WTC11 (cell line): ENCODE data around the gene PGLYRP2.

Source experiments
- CREB1 ChIP-seq: sonication (generic); formaldehyde crosslinking; IDR thresholded peaks from 2 replicates; pipeline ENCODE4 v1.8.0; 2023; ENCODE audit warnings: mild to moderate bottlenecking, missing genetic modification reagents
- ESRRA ChIP-seq: sonication (generic); formaldehyde crosslinking; IDR thresholded peaks from 2 replicates; pipeline ENCODE4 v1.8.1; 2022; ENCODE audit warnings: mild to moderate bottlenecking, missing genetic modification reagents, borderline replicate concordance
- SP1 ChIP-seq: sonication (generic); formaldehyde crosslinking; conservative IDR thresholded peaks from 2 replicates; pipeline ENCODE4 v1.8.1; 2022; ENCODE audit warnings: missing genetic modification reagents
- TCF7 ChIP-seq: sonication (generic); formaldehyde crosslinking; IDR thresholded peaks from 2 replicates; pipeline ENCODE4 v1.8.0; 2022; ENCODE audit warnings: mild to moderate bottlenecking, low read depth, missing genetic modification reagents, moderate library complexity
- ZNF423 ChIP-seq: fragments of 250-450 bp; sonication (Bioruptor Pico); IDR thresholded peaks from 2 replicates; pipeline ENCODE4 v2.1.2; 2022; ENCODE audit warnings: mild to moderate bottlenecking, moderate library complexity
- TF ChIP-seq, protein P1 (sequence below): fragments of 200-600 bp; IDR thresholded peaks from 2 replicates; pipeline ENCODE4 v1.8.0; 2022; ENCODE audit warnings: antibody characterized with exemption
- TF ChIP-seq, protein P2 (sequence below): fragments of 250-450 bp; sonication (Bioruptor Pico); IDR thresholded peaks from 2 replicates; pipeline ENCODE4 v2.1.2; 2022; ENCODE audit warnings: mild to moderate bottlenecking, moderate library complexity
- TF ChIP-seq, protein P3 (sequence below): sonication (generic); formaldehyde crosslinking; IDR thresholded peaks from 2 replicates; pipeline ENCODE4 v1.8.0; 2022; ENCODE audit warnings: mild to moderate bottlenecking, missing genetic modification reagents
- TF ChIP-seq, protein P4 (sequence below): sonication (generic); formaldehyde crosslinking; IDR thresholded peaks from 2 replicates; pipeline ENCODE4 v1.8.0; 2022; ENCODE audit warnings: mild to moderate bottlenecking, missing genetic modification reagents

DNA sequence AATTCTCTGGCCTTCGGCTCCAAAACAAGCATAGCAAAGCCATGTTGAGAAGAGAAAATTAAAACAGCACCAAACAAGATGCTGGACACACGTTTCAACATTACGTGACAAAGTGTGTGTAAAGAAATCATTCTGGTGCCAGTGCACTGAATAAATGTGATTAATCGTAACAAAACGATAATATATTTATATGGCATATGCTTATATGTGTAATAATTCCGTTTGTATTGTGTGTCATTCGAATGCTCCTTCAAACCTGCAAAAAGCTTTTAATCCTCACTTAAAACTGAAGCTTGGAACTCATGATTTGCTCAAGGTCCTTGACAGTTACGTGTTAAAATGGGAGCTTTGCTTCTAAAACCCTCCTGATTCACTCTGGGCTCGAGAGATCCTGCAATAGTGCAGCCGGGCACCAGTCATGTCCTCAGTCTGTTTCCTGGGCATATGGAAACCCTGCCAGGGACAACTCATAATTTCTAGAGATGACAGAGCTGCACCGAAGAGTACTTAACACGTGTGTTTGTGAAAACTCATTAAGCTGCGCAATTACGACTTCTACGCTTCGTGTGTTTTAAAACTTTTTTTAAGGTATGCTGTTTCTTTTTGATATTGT lies 59.8 kb downstream of the PGLYRP2 start:
- TF ChIP-seq TCF7 (CRISPR knock-in tag) (no peak), ESRRA (CRISPR knock-in tag) (no peak), SP1 (CRISPR knock-in tag) (no peak), CREB1 (CRISPR knock-in tag) (no peak), ZNF423 (CRISPR knock-in tag) (no peak)
- TF ChIP-seq, protein P1, sequence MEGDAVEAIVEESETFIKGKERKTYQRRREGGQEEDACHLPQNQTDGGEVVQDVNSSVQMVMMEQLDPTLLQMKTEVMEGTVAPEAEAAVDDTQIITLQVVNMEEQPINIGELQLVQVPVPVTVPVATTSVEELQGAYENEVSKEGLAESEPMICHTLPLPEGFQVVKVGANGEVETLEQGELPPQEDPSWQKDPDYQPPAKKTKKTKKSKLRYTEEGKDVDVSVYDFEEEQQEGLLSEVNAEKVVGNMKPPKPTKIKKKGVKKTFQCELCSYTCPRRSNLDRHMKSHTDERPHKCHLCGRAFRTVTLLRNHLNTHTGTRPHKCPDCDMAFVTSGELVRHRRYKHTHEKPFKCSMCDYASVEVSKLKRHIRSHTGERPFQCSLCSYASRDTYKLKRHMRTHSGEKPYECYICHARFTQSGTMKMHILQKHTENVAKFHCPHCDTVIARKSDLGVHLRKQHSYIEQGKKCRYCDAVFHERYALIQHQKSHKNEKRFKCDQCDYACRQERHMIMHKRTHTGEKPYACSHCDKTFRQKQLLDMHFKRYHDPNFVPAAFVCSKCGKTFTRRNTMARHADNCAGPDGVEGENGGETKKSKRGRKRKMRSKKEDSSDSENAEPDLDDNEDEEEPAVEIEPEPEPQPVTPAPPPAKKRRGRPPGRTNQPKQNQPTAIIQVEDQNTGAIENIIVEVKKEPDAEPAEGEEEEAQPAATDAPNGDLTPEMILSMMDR: no peak
- TF ChIP-seq, protein P2, sequence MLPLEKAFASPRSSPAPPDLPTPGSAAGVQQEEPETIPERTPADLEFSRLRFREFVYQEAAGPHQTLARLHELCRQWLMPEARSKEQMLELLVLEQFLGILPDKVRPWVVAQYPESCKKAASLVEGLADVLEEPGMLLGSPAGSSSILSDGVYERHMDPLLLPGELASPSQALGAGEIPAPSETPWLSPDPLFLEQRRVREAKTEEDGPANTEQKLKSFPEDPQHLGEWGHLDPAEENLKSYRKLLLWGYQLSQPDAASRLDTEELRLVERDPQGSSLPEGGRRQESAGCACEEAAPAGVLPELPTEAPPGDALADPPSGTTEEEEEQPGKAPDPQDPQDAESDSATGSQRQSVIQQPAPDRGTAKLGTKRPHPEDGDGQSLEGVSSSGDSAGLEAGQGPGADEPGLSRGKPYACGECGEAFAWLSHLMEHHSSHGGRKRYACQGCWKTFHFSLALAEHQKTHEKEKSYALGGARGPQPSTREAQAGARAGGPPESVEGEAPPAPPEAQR (CRISPR knock-in tag): no peak
- TF ChIP-seq, protein P3, sequence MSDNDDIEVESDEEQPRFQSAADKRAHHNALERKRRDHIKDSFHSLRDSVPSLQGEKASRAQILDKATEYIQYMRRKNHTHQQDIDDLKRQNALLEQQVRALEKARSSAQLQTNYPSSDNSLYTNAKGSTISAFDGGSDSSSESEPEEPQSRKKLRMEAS (CRISPR knock-in tag): no peak
- TF ChIP-seq, protein P4, sequence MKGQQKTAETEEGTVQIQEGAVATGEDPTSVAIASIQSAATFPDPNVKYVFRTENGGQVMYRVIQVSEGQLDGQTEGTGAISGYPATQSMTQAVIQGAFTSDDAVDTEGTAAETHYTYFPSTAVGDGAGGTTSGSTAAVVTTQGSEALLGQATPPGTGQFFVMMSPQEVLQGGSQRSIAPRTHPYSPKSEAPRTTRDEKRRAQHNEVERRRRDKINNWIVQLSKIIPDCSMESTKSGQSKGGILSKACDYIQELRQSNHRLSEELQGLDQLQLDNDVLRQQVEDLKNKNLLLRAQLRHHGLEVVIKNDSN (CRISPR knock-in tag): no peak
